Ovary (tissue), 9 donors: Measurements from ENCODE around the gene KIF5A. TPM values are rescaled to one million over a fixed set of nuclear protein-coding genes. Genes with fewer than 3 reads are reported as not detected.

ENCODE experiments used
- DNase-seq, 5 donors: peaks; one replicate each; pipeline ENCODE4 v3.0.0-alpha.2; 2019 to 2020
- H3K27ac ChIP-seq, 2 donors: fragments of 200-600 bp; one replicate each; pipeline versions ENCODE4 v1.5.1 to v1.8.0; 2019 to 2022
- H3K27me3 ChIP-seq: fragments of 200-600 bp; one replicate; pipeline ENCODE4 v1.8.0; 2022
- H3K36me3 ChIP-seq: fragments of 200-600 bp; sonication (generic); one replicate; pipeline ENCODE4 v1.5.1; 2019
- H3K4me1 ChIP-seq: one replicate; pipeline ENCODE4 v1.8.1; 2013; ENCODE audit warnings: mild to moderate bottlenecking, moderate library complexity; ENCODE audit not compliant: insufficient read depth
- H3K4me3 ChIP-seq: fragments of 200-600 bp; sonication (generic); one replicate; pipeline ENCODE4 v1.5.1; 2017
- H3K9me3 ChIP-seq, 2 donors: fragments of 200-600 bp in 1 of 2; sonication (generic) in 1 of 2; one replicate each; pipeline versions ENCODE4 v1.5.1 to v1.8.1; 2013 to 2019; ENCODE audit warnings: mild to moderate bottlenecking in 1 of 2, moderate library complexity in 1 of 2
- CTCF ChIP-seq, 3 donors: fragments of 450-650 bp in 2 of 3; fragments of 200-600 bp in 1 of 3; IDR thresholded peaks; one replicate each; pipeline versions ENCODE4 v1.5.1 to v1.8.0; 2016 to 2022; ENCODE audit warnings: antibody characterized with exemption in 3 of 3, mild to moderate bottlenecking in 1 of 3
- EP300 ChIP-seq: sonication (generic); formaldehyde crosslinking; IDR thresholded peaks from one replicate; pipeline ENCODE4 v1.6.1; 2017; ENCODE audit warnings: antibody characterized with exemption
- POLR2A ChIP-seq: fragments of 450-650 bp; IDR thresholded peaks from one replicate; pipeline ENCODE4 v1.6.1; 2017; ENCODE audit warnings: antibody characterized with exemption, mild to moderate bottlenecking, moderate library complexity
- WGBS, 3 donors: extraction: QIAGEN DNeasy Blood & Tissue Kit in 1 of 3; methylation state at CpG; one replicate each; pipeline versions ENCODE4 v1.1.5 to v1.1.7; 2013 to 2017; 5-methylcytosine and 5-hydroxymethylcytosine counted together
- intact Hi-C, 4 donors: fragments of 100-400 bp; cut with DNase I; formaldehyde crosslinking; loops; one replicate each; pipeline versions ENCODE4 v1.11.0 to v1.15.1; 2022 to 2023
- polyA plus RNA-seq, 2 donors: library from polyadenylated mRNA; stranded (reverse); fragments of 200-250 nt in 1 of 2; fragments of 350-450 nt in 1 of 2; fragmentation: Illumina TruSeq in 1 of 2; extraction: RNeasy Lipid Tissue Mini Kit (QIAGEN cat#74804) in 1 of 2; gene quantifications; one replicate each; pipeline ENCODE4 v1.2.3, GENCODE V29; 2013 to 2014
- total RNA-seq, 7 donors: library from RNA; depleted of rRNA in 2 of 7; stranded (reverse); fragments of >200 nt in 2 of 7; fragmentation: NEBNext Ultra II Directional in 3 of 7; extraction: Animal tissue kit (Norgen Biotek cat#: 25700) in 3 of 7; gene quantifications; one replicate each; pipeline versions ENCODE4 v1.1.0 to v1.2.4, GENCODE V29; 2016 to 2023
- donor health status: DM: no; HTN: no; CAD: no; lungs with moderate emphysema.
- donor health status: DM: no; HTN: no; CAD: no.
- donor health status: Bipolar disorder and iron deficiency.
- donor health status: DM: yes; HTN: yes; CAD: no.
- donor health status: DM: no; HTN: no; CAD: no.
- donor health status: DM: yes; HTN: yes; CAD: no.

The KIF5A gene
- total and polyA plus RNA-seq, 9 donors = 0.08 to 0.48 (median 0.30) TPM; not detected in 1

- no peaks in the 10 kb centered on the region for H3K36me3 ChIP-seq
- intact Hi-C loops = loop anchor here in 1 of 4 donors (5.0 kb wide), 1 partner anchor 89 kb away; the partner anchor contains the start of genes DDIT3 and MBD6
- TF ChIP-seq POLR2A = peak; percentile 51
- no peak for TF ChIP-seq EP300
- no peak for TF ChIP-seq CTCF (IDR thresholded peaks at IDR 0.05)
- 0 to 1% (median 0%) methylated on average over 12 to 55 of the region's 55 CpGs for WGBS, 3 donors
- peaks cover 3% of the 10 kb centered on the region for H3K4me1 ChIP-seq
- peak within 1 kb of the TSS; percentile 68 for H3K4me3 ChIP-seq
- H3K27me3 ChIP-seq = no peaks in the 10 kb centered on the region
- peak; percentile 76 to 87 (median 82) for DNase-seq
- peak within 1 kb of the TSS; percentile 56 to 84 for H3K27ac ChIP-seq
- H3K9me3 ChIP-seq = no peaks in the 10 kb centered on the region
These were observed 61.4 kb downstream of the KIF5A start, which contains the start of gene ARHGEF25 for GRCh38 chr12:57611108-57611826. Gene ARHGEF25, plus strand, starts transcription at chr12:57611435. Its CDS starts 460 bp downstream, at chr12:57611895.

- intact Hi-C loops = loop anchor here in 1 of 4 donors (5.0 kb wide), 1 partner anchor 90 kb away; the partner anchor contains the start of genes DDIT3 and MBD6
- no peaks in the 10 kb centered on the region for H3K36me3 ChIP-seq
These were observed 62.2 kb downstream of the KIF5A start for GRCh38 chr12:57611827-57612710.

GRCh38 chr12:57612711-57613426 lies 63.0 kb downstream of the KIF5A start:
- Histone ChIP-seq H3K27ac (no peak overlapping the region), H3K9me3 (no peaks in the 10 kb centered on the region), H3K4me3 (no peak overlapping the region), H3K4me1 (peaks cover 3% of the 10 kb centered on the region), H3K27me3 (no peaks in the 10 kb centered on the region), H3K36me3 (no peaks in the 10 kb centered on the region)
- TF ChIP-seq POLR2A = no peak
- TF ChIP-seq CTCF (IDR thresholded peaks at IDR 0.05) = no peak
- TF ChIP-seq EP300 = no peak
- intact Hi-C loops = loop anchor here in 1 of 4 donors (5.0 kb wide), 1 partner anchor 91 kb away; the partner anchor contains the start of genes DDIT3 and MBD6
- WGBS, 3 donors = 82 to 90% (median 86%) methylated on average over 10 of the region's 10 CpGs
- DNase-seq = no peak

More at GRCh38 chr12:57611827-57612710, 62.2 kb downstream of the KIF5A start:
- no peaks in the 10 kb centered on the region for H3K27me3 ChIP-seq
- no peak for DNase-seq
- peak overlapping the region; percentile 56 to 84 for H3K27ac ChIP-seq
- no peaks in the 10 kb centered on the region for H3K9me3 ChIP-seq
- WGBS, 3 donors = 8 to 15% (median 9%) methylated on average over 13 to 23 of the region's 23 CpGs
- TF ChIP-seq CTCF (IDR thresholded peaks at IDR 0.05) (no peak), EP300 (no peak), POLR2A (no peak)
- H3K4me1 ChIP-seq = peaks cover 3% of the 10 kb centered on the region
- H3K4me3 ChIP-seq = peak overlapping the region; percentile 68
